WTC11 (cell line): ENCODE data around the gene ZNRF2. TPM values are rescaled to one million over a fixed set of nuclear protein-coding genes. Genes with fewer than 3 reads are reported as not detected.
"Not testable (repeated sequence)": the region's sequence is repeated elsewhere in the genome, so short reads cannot be mapped to it uniquely, and the experiment has no call there.

Source experiments
- ATAC-seq: fragments of 200-7000 bp; cut with Tn5 transposase; 2 replicates; pipeline ENCODE4 v1.10.0; 2021; ENCODE audit warnings: mild to moderate bottlenecking, moderate library complexity
- CTCF ChIA-PET: fragments of 300-600 bp; sonication (Branson Sonifier 250); formaldehyde crosslinking; loops from one replicate; lab custom pipeline; 2021; ENCODE audit warnings: antibody characterized with exemption; lab: Charles Lee
- POLR2A ChIA-PET: fragments of 350-600 bp; sonication (Branson Sonifier 250); formaldehyde crosslinking; loops from one replicate; lab custom pipeline; 2021; ENCODE audit warnings: antibody characterized with exemption; lab: Charles Lee
- DNase-seq: peaks from one replicate; pipeline ENCODE4 v3.0.0; 2021; ENCODE audit warnings: low spot score
- H3K27ac Mint-ChIP-seq: 2 replicates; pipeline ENCODE4 v1.8.0; 2021; ENCODE audit warnings: mixed read lengths
- H3K27me3 Mint-ChIP-seq: 2 replicates; pipeline ENCODE4 v1.8.0; 2021; ENCODE audit warnings: low read depth, mild to moderate bottlenecking, moderate library complexity, mixed read lengths
- H3K36me3 Mint-ChIP-seq: 2 replicates; pipeline ENCODE4 v1.8.0; 2021; ENCODE audit warnings: mixed read lengths
- H3K4me1 Mint-ChIP-seq: 2 replicates; pipeline ENCODE4 v1.8.0; 2022; ENCODE audit warnings: mixed read lengths
- H3K4me3 Mint-ChIP-seq: 2 replicates; pipeline ENCODE4 v1.8.0; 2021; ENCODE audit warnings: mild to moderate bottlenecking, moderate library complexity, mixed read lengths
- H3K9me3 Mint-ChIP-seq: 2 replicates; pipeline ENCODE4 v1.8.0; 2021; ENCODE audit warnings: mixed read lengths
- ATF2 ChIP-seq: sonication (generic); formaldehyde crosslinking; IDR thresholded peaks from 2 replicates; pipeline ENCODE4 v1.8.1; 2022; ENCODE audit warnings: low read depth, missing genetic modification reagents, borderline replicate concordance
- ERG ChIP-seq: fragments of 250-450 bp; sonication (Bioruptor Pico); IDR thresholded peaks from 2 replicates; pipeline ENCODE4 v1.8.0; 2021; ENCODE audit warnings: mild to moderate bottlenecking
- NFATC4 ChIP-seq: fragments of 250-450 bp; sonication (Bioruptor Pico); IDR thresholded peaks from 2 replicates; pipeline ENCODE4 v1.9.0; 2021; ENCODE audit warnings: mild to moderate bottlenecking
- NR3C1 ChIP-seq: sonication (generic); formaldehyde crosslinking; conservative IDR thresholded peaks from 2 replicates; pipeline ENCODE4 v1.8.1; 2023; ENCODE audit warnings: low read depth, mild to moderate bottlenecking, missing genetic modification reagents
- RORB ChIP-seq: fragments of 250-450 bp; sonication (Bioruptor Pico); IDR thresholded peaks from 2 replicates; pipeline ENCODE4 v1.9.0; 2021; ENCODE audit warnings: mild to moderate bottlenecking
- SMAD4 ChIP-seq: sonication (generic); formaldehyde crosslinking; IDR thresholded peaks from 2 replicates; pipeline ENCODE4 v1.8.0; 2022; ENCODE audit warnings: mild to moderate bottlenecking, missing genetic modification reagents
- SP1 ChIP-seq: sonication (generic); formaldehyde crosslinking; conservative IDR thresholded peaks from 2 replicates; pipeline ENCODE4 v1.8.1; 2022; ENCODE audit warnings: missing genetic modification reagents
- ZNF281 ChIP-seq: sonication (generic); formaldehyde crosslinking; IDR thresholded peaks from 2 replicates; pipeline ENCODE4 v1.8.0; 2023; ENCODE audit warnings: mild to moderate bottlenecking, missing genetic modification reagents
- ZNF425 ChIP-seq: fragments of 250-450 bp; sonication (Bioruptor Pico); conservative IDR thresholded peaks from 2 replicates; pipeline ENCODE4 v1.9.0; 2021; ENCODE audit warnings: mild to moderate bottlenecking
- ZNF512 ChIP-seq: sonication (generic); formaldehyde crosslinking; IDR thresholded peaks from 2 replicates; pipeline ENCODE4 v1.8.1; 2022; ENCODE audit warnings: missing genetic modification reagents, borderline replicate concordance
- total RNA-seq: library from RNA; stranded (reverse); gene quantifications from 3 replicates; pipeline ENCODE4 v1.2.3, GENCODE V29; 2021

ZNRF2 gene
- total RNA-seq, 1 experiment from 2014 or later, result 18.2 TPM

GRCh38 chr7:30264052-30264451 is 20.3 kb upstream of the ZNRF2 start:
- no peaks in the 10 kb centered on the region for H3K9me3 Mint-ChIP-seq
- H3K4me1 Mint-ChIP-seq, result peaks cover 4% of the 10 kb centered on the region
- DNase-seq, result no peak
- H3K27me3 Mint-ChIP-seq, result no peaks in the 10 kb centered on the region
- H3K36me3 Mint-ChIP-seq, result no peaks in the 10 kb centered on the region
- TF ChIP-seq NR3C1 (CRISPR knock-in tag) (no peak), SMAD4 (CRISPR knock-in tag) (no peak), ZNF281 (CRISPR knock-in tag) (no peak), ERG (CRISPR knock-in tag) (no peak)
- TF ChIP-seq, all 79 proteins: peak for 0
- ChIA-PET CTCF (interaction anchor here (1.4 kb wide), 1 partner anchor 12 kb away, joined by 6 read pairs; no protein-coding TSS in a partner anchor), POLR2A (no interaction called here)
- H3K4me3 Mint-ChIP-seq, result no peak overlapping the region
- ATAC-seq, result no peak
- H3K27ac Mint-ChIP-seq, result no peak overlapping the region

- H3K9me3 Mint-ChIP-seq, CTCF ChIA-PET, ATAC-seq, DNase-seq, H3K27ac Mint-ChIP-seq, H3K27me3 Mint-ChIP-seq, H3K36me3 Mint-ChIP-seq, H3K4me1 Mint-ChIP-seq, H3K4me3 Mint-ChIP-seq: not testable (repeated sequence)
- POLR2A ChIA-PET, result interaction anchor here (0.6 kb wide), 1 partner anchor 101 kb away, joined by 5 read pairs; no protein-coding TSS in a partner anchor
These were observed 19.2 kb upstream of the ZNRF2 start for GRCh38 chr7:30265189-30265588.

GRCh38 chr7:30266686-30267085 is 17.7 kb upstream of the ZNRF2 start:
- H3K27ac Mint-ChIP-seq, result no peak overlapping the region
- H3K36me3 Mint-ChIP-seq, result no peaks in the 10 kb centered on the region
- TF ChIP-seq ERG (CRISPR knock-in tag) (no peak), ATF2 (CRISPR knock-in tag) (no peak), ZNF512 (CRISPR knock-in tag) (no peak), SP1 (CRISPR knock-in tag) (no peak), RORB (CRISPR knock-in tag) (no peak)
- DNase-seq, result no peak
- ATAC-seq, result no peak
- H3K4me3 Mint-ChIP-seq, result no peak overlapping the region
- H3K4me1 Mint-ChIP-seq, result peaks cover 4% of the 10 kb centered on the region
- no peaks in the 10 kb centered on the region for H3K9me3 Mint-ChIP-seq
- H3K27me3 Mint-ChIP-seq, result no peaks in the 10 kb centered on the region
- ChIA-PET POLR2A (no interaction called here), CTCF (no interaction called here)

GRCh38 chr7:30268586-30268985 is 15.8 kb upstream of the ZNRF2 start:
- no peak overlapping the region for H3K27ac Mint-ChIP-seq
- no peaks in the 10 kb centered on the region for H3K27me3 Mint-ChIP-seq
- POLR2A ChIA-PET, result no interaction called here
- DNase-seq (no peak), ATAC-seq (no peak)
- peaks cover 1% of the 10 kb centered on the region; the same call in 1 of the 2 replicates for H3K4me1 Mint-ChIP-seq
- H3K9me3 Mint-ChIP-seq, result no peaks in the 10 kb centered on the region
- CTCF ChIA-PET, result interaction anchor here (1.0 to 1.7 kb wide), 3 partner anchors 22 to 296 kb away, joined by 3 to 11 read pairs (median 5); no protein-coding TSS in a partner anchor
- no peaks in the 10 kb centered on the region for H3K36me3 Mint-ChIP-seq
- TF ChIP-seq NFATC4 (CRISPR knock-in tag) (no peak), ZNF425 (no peak)
- TF ChIP-seq, all 79 proteins: peak for 0
- no peak overlapping the region for H3K4me3 Mint-ChIP-seq
